AG10803 (cell line): ENCODE data around the gene ST7L.
A peak's percentile ranks its signal among the peaks of the same experiment; 100 is the strongest.
"Not testable (repeated sequence)": the region's sequence is repeated elsewhere in the genome, so short reads cannot be mapped to it uniquely, and the experiment has no call there.

Experiments used
- DNase-seq: peaks from one replicate; pipeline ENCODE4 v3.0.0; 2010; ENCODE audit warnings: low read depth
- H3K4me3 ChIP-seq: 2 replicates; pipeline ENCODE4 v1.5.1; 2011; ENCODE audit warnings: mild to moderate bottlenecking, low read length, control low read depth
- CTCF ChIP-seq: conservative IDR thresholded peaks from 2 replicates; pipeline ENCODE4 v1.5.1; 2011; ENCODE audit warnings: mild to moderate bottlenecking, low read length, control low read depth, inconsistent platforms

The ST7L gene

GRCh38 chr1:112628516-112628915, 9.6 kb upstream of the ST7L start:
- H3K4me3 ChIP-seq, result no peak overlapping the region
- DNase-seq, result no peak
- TF ChIP-seq CTCF, result no peak

GRCh38 chr1:112626887-112627286, 7.9 kb upstream of the ST7L start:
- TF ChIP-seq CTCF, result no peak
- no peak for DNase-seq
- no peak overlapping the region for H3K4me3 ChIP-seq

- no peak for TF ChIP-seq CTCF
- no peak for DNase-seq
- H3K4me3 ChIP-seq, result no peak overlapping the region
Observed at GRCh38 chr1:112626193-112626592, 7.3 kb upstream of the ST7L start.

GRCh38 chr1:112625696-112626095, 6.8 kb upstream of the ST7L start:
- TF ChIP-seq CTCF, result no peak
- no peak overlapping the region for H3K4me3 ChIP-seq
- peak; percentile 34 for DNase-seq

- H3K4me3 ChIP-seq, result not testable (repeated sequence)
Observed at GRCh38 chr1:112624493-112624892, 5.6 kb upstream of the ST7L start.

GRCh38 chr1:112620377-112620695, 1.4 kb upstream of the ST7L start:
- TF ChIP-seq CTCF, result no peak
- H3K4me3 ChIP-seq, result peak overlapping the region; percentile 100
- DNase-seq, result no peak

More at GRCh38 chr1:112624493-112624892, 5.6 kb upstream of the ST7L start:
- DNase-seq, result not testable (repeated sequence)

GRCh38 chr1:112619518-112620376, 806 bp upstream of the ST7L start, which contains the start of gene CAPZA1:
Gene CAPZA1 (plus strand): TSS chr1:112619832. CDS start chr1:112619845, 13 bp downstream.
- peak; percentile 91 for DNase-seq
- H3K4me3 ChIP-seq, result peak within 1 kb of the TSS; percentile 100
- no peak for TF ChIP-seq CTCF
